HG03378 (cell line): ENCODE data around the gene KL.

Source experiments
- ATAC-seq: cut with Tn5 transposase; IDR thresholded peaks from one replicate; pipeline ENCODE4 v1.9.1; 2021; ENCODE audit warnings: mild to moderate bottlenecking, moderate library complexity; ENCODE audit not compliant: unreplicated experiment

The KL gene

GRCh38 chr13:33033986-33034385, 17.8 kb downstream of the KL start:
- no peak for ATAC-seq

- no peak for ATAC-seq
Observed at GRCh38 chr13:33034882-33035520, 18.8 kb downstream of the KL start.

- no peak for ATAC-seq
Observed at GRCh38 chr13:33037673-33038072, 21.4 kb downstream of the KL start.

- no peak for ATAC-seq
Observed at GRCh38 chr13:33040090-33040489, 23.9 kb downstream of the KL start.

- no peak for ATAC-seq
Observed at GRCh38 chr13:33045851-33046592, 29.8 kb downstream of the KL start.

- no peak for ATAC-seq
Observed at GRCh38 chr13:33050161-33050560, 33.9 kb downstream of the KL start.

GRCh38 chr13:33051632-33052031, 35.4 kb downstream of the KL start:
- ATAC-seq: no peak

- ATAC-seq: no peak
Observed at GRCh38 chr13:33052506-33053280, 36.5 kb downstream of the KL start.

- no peak for ATAC-seq
Observed at GRCh38 chr13:33053397-33054066, 37.3 kb downstream of the KL start.

- ATAC-seq: no peak
Observed at GRCh38 chr13:33057019-33057780, 41.0 kb downstream of the KL start.

GRCh38 chr13:33058776-33059327, 42.6 kb downstream of the KL start:
- no peak for ATAC-seq

GRCh38 chr13:33060815-33061214, 44.6 kb downstream of the KL start:
- no peak for ATAC-seq

- no peak for ATAC-seq
Observed at GRCh38 chr13:33066329-33066728, 50.1 kb downstream of the KL start.

GRCh38 chr13:33069365-33069764, 53.1 kb downstream of the KL start:
- ATAC-seq: no peak

- ATAC-seq: no peak
Observed at GRCh38 chr13:33070713-33071112, 54.5 kb downstream of the KL start.

GRCh38 chr13:33072282-33072681, 56.1 kb downstream of the KL start:
- ATAC-seq: no peak

GRCh38 chr13:33072759-33073158, 56.5 kb downstream of the KL start:
- no peak for ATAC-seq

GRCh38 chr13:33073338-33073737, 57.1 kb downstream of the KL start:
- no peak for ATAC-seq

GRCh38 chr13:33076001-33076992, 60.1 kb downstream of the KL start:
- ATAC-seq: no peak
